Endothelial cell of umbilical vein (primary cell): ENCODE results near the gene GNA12. TPM values are rescaled to one million over a fixed set of nuclear protein-coding genes. Genes with fewer than 3 reads are reported as not detected.

Experiments used
- BruUV-seq: library from RNA; stranded (reverse); fragments of 400-500 nt; replicated peaks from 2 replicates; lab custom pipeline; 2021; lab: Mats Ljungman, UMichigan
- CTCF ChIA-PET: fragments of 300-600, 350-600 bp; sonication (Branson Sonifier 250); formaldehyde crosslinking; loops from one replicate; lab custom pipeline; 2021; ENCODE audit warnings: antibody characterized with exemption, inconsistent platforms; lab: Charles Lee
- POLR2A ChIA-PET: fragments of 300-600, 350-600 bp; sonication (Branson Sonifier 250); formaldehyde crosslinking; loops from one replicate; lab custom pipeline; 2021; ENCODE audit warnings: antibody characterized with exemption, inconsistent platforms; lab: Charles Lee
- DNase-seq: peaks from one replicate; pipeline ENCODE4 v3.0.0-alpha.2; 2011; ENCODE audit warnings: low read depth, low spot score
- FAIRE-seq: peaks from 2 replicates; lab custom pipeline; 2011; peaks lifted over from hg19 to GRCh38; lab: Jason Lieb, UNC
- H2AFZ ChIP-seq: 2 replicates; pipeline ENCODE4 v1.6.0; 2012; ENCODE audit warnings: low read depth, low read length, control low read depth, inconsistent platforms
- H3K27ac ChIP-seq: 2 replicates; pipeline ENCODE4 v1.5.1; 2011; ENCODE audit warnings: low read depth, mild to moderate bottlenecking, control low read depth, low read length, moderate library complexity; ENCODE audit not compliant: insufficient read depth
- H3K27me3 ChIP-seq, 2 experiments: 2 replicates each; pipeline versions ENCODE4 v1.6.0 to v1.6.1; 2011; ENCODE audit warnings: low read length in 2 of 2, mixed read lengths in 1 of 2; ENCODE audit not compliant: control insufficient read depth in 2 of 2, insufficient read depth in 2 of 2
- H3K36me3 ChIP-seq, 2 experiments: 2 replicates in 1 of 2; 3 replicates in 1 of 2; pipeline ENCODE4 v1.5.1; 2011; ENCODE audit warnings: low read length in 2 of 2, mild to moderate bottlenecking in 1 of 2, moderate library complexity in 1 of 2; ENCODE audit not compliant: control insufficient read depth in 2 of 2, insufficient read depth in 2 of 2; ENCODE audit errors: extremely low read depth in 1 of 2
- H3K4me1 ChIP-seq: 3 replicates; pipeline ENCODE4 v1.5.1; 2011; ENCODE audit warnings: mild to moderate bottlenecking, low read length; ENCODE audit not compliant: control insufficient read depth, insufficient read depth; ENCODE audit errors: extremely low read depth
- H3K4me2 ChIP-seq: 2 replicates; pipeline ENCODE4 v1.6.1; 2011; ENCODE audit warnings: low read length, control low read depth, mixed read lengths; ENCODE audit not compliant: insufficient read depth
- H3K4me3 ChIP-seq, 3 experiments: fragments of 200-600 bp in 1 of 3; sonication (generic), shearing (Covaris generic) in 1 of 3; replicated peaks in 1 of 3; 2 replicates each; pipeline ENCODE4 v1.5.1; 2011 to 2016; ENCODE audit warnings: control low read depth in 3 of 3, low read length in 3 of 3, mild to moderate bottlenecking in 2 of 3, inconsistent platforms in 1 of 3, low read depth in 1 of 3, moderate library complexity in 1 of 3; ENCODE audit not compliant: insufficient read depth in 1 of 3
- H3K79me2 ChIP-seq: 2 replicates; pipeline ENCODE4 v1.6.0; 2012; ENCODE audit warnings: low read length, inconsistent platforms; ENCODE audit not compliant: control insufficient read depth, insufficient read depth
- H3K9ac ChIP-seq: replicated peaks from 2 replicates; pipeline ENCODE3; 2011; ENCODE audit warnings: low read length, control low read depth; ENCODE audit not compliant: insufficient read depth; ENCODE audit errors: extremely low read depth
- H3K9me1 ChIP-seq: replicated peaks from 3 replicates; pipeline ENCODE4 v1.6.0; 2011; ENCODE audit warnings: mild to moderate bottlenecking, low read length; ENCODE audit not compliant: control insufficient read depth, insufficient read depth; ENCODE audit errors: extremely low read depth
- H3K9me3 ChIP-seq: replicated peaks from 2 replicates; pipeline ENCODE4 v1.5.1; 2012; ENCODE audit warnings: low read length, inconsistent platforms; ENCODE audit not compliant: control insufficient read depth, insufficient read depth
- H4K20me1 ChIP-seq: replicated peaks from 2 replicates; pipeline ENCODE3; 2011; ENCODE audit warnings: mild to moderate bottlenecking, low read length; ENCODE audit not compliant: control insufficient read depth, insufficient read depth; ENCODE audit errors: extremely low read depth
- CTCF ChIP-seq, 2 donors: IDR thresholded peaks; 1 replicate in 1 of 2; 2 replicates in 1 of 2; pipeline ENCODE4 v1.5.1; 2011; ENCODE audit warnings: low read length in 2 of 2, mild to moderate bottlenecking in 2 of 2, moderate library complexity in 2 of 2, control low read depth in 1 of 2, inconsistent platforms in 1 of 2, low read depth in 1 of 2; ENCODE audit not compliant: insufficient read depth in 1 of 2; ENCODE audit errors: extremely low read depth in 1 of 2
- EZH2 ChIP-seq: IDR thresholded peaks from 2 replicates; pipeline ENCODE4 v1.6.1; 2012; ENCODE audit warnings: borderline replicate concordance, low read depth, mild to moderate bottlenecking, moderate library complexity, low read length, inconsistent platforms; ENCODE audit not compliant: severe bottlenecking
- FOS ChIP-seq: IDR thresholded peaks from 2 replicates; pipeline ENCODE4 v1.6.1; 2011; ENCODE audit warnings: mild to moderate bottlenecking, low read length, moderate library complexity, borderline replicate concordance; ENCODE audit not compliant: insufficient read depth
- GATA2 ChIP-seq: IDR thresholded peaks from 2 replicates; pipeline ENCODE4 v1.7.0; 2011; ENCODE audit warnings: low read depth, mild to moderate bottlenecking, moderate library complexity, mixed read lengths, low read length; ENCODE audit not compliant: insufficient read length, insufficient read depth
- JUN ChIP-seq: IDR thresholded peaks from 2 replicates; pipeline ENCODE4 v1.6.1; 2011; ENCODE audit warnings: borderline replicate concordance, low read depth; ENCODE audit not compliant: insufficient read length, insufficient read depth
- MAX ChIP-seq: IDR thresholded peaks from 2 replicates; pipeline ENCODE4 v1.6.1; 2011; ENCODE audit not compliant: insufficient read depth, insufficient read length
- MYC ChIP-seq: IDR thresholded peaks from one replicate; pipeline ENCODE4 v1.6.1; 2011; ENCODE audit warnings: mild to moderate bottlenecking, low read depth, low read length
- POLR2AphosphoS5 ChIP-seq: IDR thresholded peaks from 2 replicates; pipeline ENCODE4 v1.6.1; 2012; ENCODE audit warnings: low read depth, mild to moderate bottlenecking, control low read depth, low read length, moderate library complexity; ENCODE audit not compliant: insufficient read depth
- dilution Hi-C: fragments of 300-500 bp; cut with MboI; formaldehyde crosslinking; loops from one replicate; pipeline ENCODE4 v1.15.0; 2019; ENCODE audit warnings: low sequenced_read_pairs; ENCODE audit not compliant: extremely low pct_ligation_motif_present
- intact Hi-C: fragments of 100-400 bp; cut with micrococcal nuclease; formaldehyde crosslinking; loops from one replicate; pipeline ENCODE4 v1.10.0; 2022
- polyA plus RNA-seq, 4 experiments: library from polyadenylated mRNA; depleted of rRNA in 3 of 4; stranded (reverse) in 3 of 4; unstranded in 1 of 4; fragments of >200 nt; gene quantifications; 2 replicates each; pipeline versions ENCODE4 v1.2.1 to v1.2.3, GENCODE V29; 2011 to 2012; ENCODE audit warnings: missing spikeins in 1 of 4
- total RNA-seq: library from RNA; stranded (reverse); gene quantifications from 2 replicates; pipeline ENCODE4 v1.2.3, GENCODE V29; 2021

Gene GNA12
- total and polyA plus RNA-seq, 2 donors (not counting 3 experiments of a cell fraction or from before 2014, with no cell fraction given), result 63.0 to 75.1 TPM

- ChIA-PET POLR2A (no interaction called here), CTCF (interaction anchor here (0.7 to 2.0 kb wide), 9 partner anchors 12 to 93 kb away, joined by 3 to 6 read pairs (median 4); no protein-coding TSS in a partner anchor)
- intact Hi-C loops (loop anchor here (1.0 kb wide), 1 partner anchor 18 kb away; no protein-coding TSS in a partner anchor), dilution Hi-C loops (no loop called here)
- no peak for TF ChIP-seq CTCF (IDR thresholded peaks at IDR 0.05; ENCODE audit: extremely low read depth in 1 of 2, insufficient read depth in 1 of 2, low read depth in 1 of 2, low read length in 2 of 2)
- peak; percentile 63 for TF ChIP-seq GATA2
- peak; percentile 11 for TF ChIP-seq FOS
- peak; percentile 65 for DNase-seq
- Histone ChIP-seq H2AFZ (no peak overlapping the region), H3K27ac (peak overlapping the region; percentile 40), H3K27me3 (no peaks in the 10 kb centered on the region), H3K9me1 (no peaks in the 10 kb centered on the region), H3K4me2 (peak overlapping the region; percentile 57), H3K36me3 (no peaks in the 10 kb centered on the region), H3K4me3 (no peak overlapping the region), H3K4me1 (peaks cover 22% of the 10 kb centered on the region), H3K9me3 (no peaks in the 10 kb centered on the region), H4K20me1 (peaks cover 4% of the 10 kb centered on the region), H3K9ac (no peak overlapping the region), H3K79me2 (peaks cover 55% of the 10 kb centered on the region)
- no TSS peak for BruUV-seq
- peak; percentile 78 for FAIRE-seq
These were observed 41.4 kb downstream of the GNA12 start for GRCh38 chr7:2802504-2803341.

GRCh38 chr7:2802101-2802500 is 42.0 kb downstream of the GNA12 start:
- H3K4me2 ChIP-seq, result peak overlapping the region; percentile 57
- no peaks in the 10 kb centered on the region for H3K27me3 ChIP-seq
- H3K9me1 ChIP-seq, result no peaks in the 10 kb centered on the region
- peaks cover 6% of the 10 kb centered on the region for H4K20me1 ChIP-seq
- H3K9me3 ChIP-seq, result no peaks in the 10 kb centered on the region
- H3K4me1 ChIP-seq, result peaks cover 22% of the 10 kb centered on the region
- peaks cover 58% of the 10 kb centered on the region for H3K79me2 ChIP-seq
- peak; percentile 71 for FAIRE-seq
- dilution Hi-C loops, result no loop called here
- no TSS peak for BruUV-seq
- DNase-seq, result peak; percentile 51
- ChIA-PET CTCF (interaction anchor here (0.7 to 2.0 kb wide), 6 partner anchors 17 to 92 kb away, joined by 3 to 6 read pairs (median 4); no protein-coding TSS in a partner anchor), POLR2A (no interaction called here)
- no peak overlapping the region for H3K9ac ChIP-seq
- peak overlapping the region; percentile 40 for H3K27ac ChIP-seq
- H2AFZ ChIP-seq, result no peak overlapping the region
- intact Hi-C loops, result loop anchor here (1.0 kb wide), 1 partner anchor 18 kb away; no protein-coding TSS in a partner anchor
- TF ChIP-seq MAX (no peak), CTCF (IDR thresholded peaks at IDR 0.05; ENCODE audit: extremely low read depth in 1 of 2, insufficient read depth in 1 of 2, low read depth in 1 of 2, low read length in 2 of 2) (no peak), JUN (no peak), MYC (no peak), EZH2 (no peak), POLR2AphosphoS5 (no peak)
- H3K4me3 ChIP-seq, result no peak overlapping the region
- H3K36me3 ChIP-seq, result no peaks in the 10 kb centered on the region
